CD4-positive, CD25-positive, alpha-beta regulatory T cell (primary cell): ENCODE results near the gene AKT2. TPM values are rescaled to one million over a fixed set of nuclear protein-coding genes. Genes with fewer than 3 reads are reported as not detected.

Experiments
- ATAC-seq, 2 donors: fragments of 150-1000 bp; cut with Tn5 transposase; one replicate each; pipeline ENCODE4 v1.10.0; 2021; ENCODE audit warnings: low read depth in 2 of 2, moderate number of reproducible peaks in 2 of 2, moderate library complexity in 1 of 2
- DNase-seq, 3 donors: peaks; one replicate each; pipeline versions ENCODE4 v3.0.0 to v3.0.0-alpha.2; 2012 to 2022; ENCODE audit warnings: mixed read lengths in 1 of 3
- H3K27ac ChIP-seq: one replicate; pipeline ENCODE4 v1.7.0; 2013; ENCODE audit warnings: mild to moderate bottlenecking, low read length; ENCODE audit not compliant: insufficient read depth, poor library complexity, severe bottlenecking
- H3K27me3 ChIP-seq: one replicate; pipeline ENCODE4 v1.7.0; 2013; ENCODE audit warnings: low read length; ENCODE audit not compliant: control insufficient read depth, insufficient read depth
- H3K36me3 ChIP-seq: one replicate; pipeline ENCODE4 v1.7.0; 2013; ENCODE audit warnings: mild to moderate bottlenecking, low read length, moderate library complexity; ENCODE audit not compliant: control insufficient read depth, insufficient read depth
- H3K4me1 ChIP-seq: 2 replicates; pipeline ENCODE4 v1.7.0; 2013; ENCODE audit warnings: mild to moderate bottlenecking, low read length; ENCODE audit not compliant: insufficient read depth, control insufficient read depth, poor library complexity, severe bottlenecking
- H3K4me3 ChIP-seq: one replicate; pipeline ENCODE4 v1.7.0; 2013; ENCODE audit warnings: low read depth, mild to moderate bottlenecking, low read length, moderate library complexity
- H3K9me3 ChIP-seq, 2 experiments: 1 replicate in 1 of 2; 2 replicates in 1 of 2; pipeline ENCODE4 v1.7.0; 2013; ENCODE audit warnings: low read length in 2 of 2, mild to moderate bottlenecking in 1 of 2, moderate library complexity in 1 of 2; ENCODE audit not compliant: control insufficient read depth in 2 of 2
- H3K27ac Mint-ChIP-seq, 3 donors: one replicate each; pipeline ENCODE4 v1.8.0; 2020 to 2022; ENCODE audit warnings: mild to moderate bottlenecking in 3 of 3, mixed read lengths in 3 of 3, moderate library complexity in 2 of 3
- H3K27me3 Mint-ChIP-seq: one replicate; pipeline ENCODE4 v1.8.0; 2022; ENCODE audit warnings: mild to moderate bottlenecking, mixed read lengths
- H3K36me3 Mint-ChIP-seq: one replicate; pipeline ENCODE4 v1.8.0; 2020; ENCODE audit warnings: mixed read lengths
- H3K4me1 Mint-ChIP-seq, 4 donors: one replicate each; pipeline ENCODE4 v1.8.0; 2020 to 2022; ENCODE audit warnings: mixed read lengths in 4 of 4, mild to moderate bottlenecking in 1 of 4
- H3K4me3 Mint-ChIP-seq, 4 donors: one replicate each; pipeline ENCODE4 v1.8.0; 2020 to 2022; ENCODE audit warnings: mild to moderate bottlenecking in 4 of 4, mixed read lengths in 4 of 4, moderate library complexity in 3 of 4
- H3K9me3 Mint-ChIP-seq, 7 donors: one replicate each; pipeline ENCODE4 v1.8.0; 2020 to 2022; ENCODE audit warnings: mixed read lengths in 7 of 7, mild to moderate bottlenecking in 3 of 7, moderate library complexity in 2 of 7
- polyA plus RNA-seq, 4 donors: library from polyadenylated mRNA; unstranded; fragments of 300-500 nt; fragmentation: Illumina TruSeq; gene quantifications; one replicate each; pipeline ENCODE4 v1.2.3, GENCODE V29; 2021
- total RNA-seq: library from RNA; stranded (reverse); gene quantifications from one replicate; pipeline ENCODE4 v1.2.3, GENCODE V29; 2022

Gene AKT2
- total and polyA plus RNA-seq, 5 donors from 2014 or later: 16.4 to 193 (median 25.1) TPM

DNA sequence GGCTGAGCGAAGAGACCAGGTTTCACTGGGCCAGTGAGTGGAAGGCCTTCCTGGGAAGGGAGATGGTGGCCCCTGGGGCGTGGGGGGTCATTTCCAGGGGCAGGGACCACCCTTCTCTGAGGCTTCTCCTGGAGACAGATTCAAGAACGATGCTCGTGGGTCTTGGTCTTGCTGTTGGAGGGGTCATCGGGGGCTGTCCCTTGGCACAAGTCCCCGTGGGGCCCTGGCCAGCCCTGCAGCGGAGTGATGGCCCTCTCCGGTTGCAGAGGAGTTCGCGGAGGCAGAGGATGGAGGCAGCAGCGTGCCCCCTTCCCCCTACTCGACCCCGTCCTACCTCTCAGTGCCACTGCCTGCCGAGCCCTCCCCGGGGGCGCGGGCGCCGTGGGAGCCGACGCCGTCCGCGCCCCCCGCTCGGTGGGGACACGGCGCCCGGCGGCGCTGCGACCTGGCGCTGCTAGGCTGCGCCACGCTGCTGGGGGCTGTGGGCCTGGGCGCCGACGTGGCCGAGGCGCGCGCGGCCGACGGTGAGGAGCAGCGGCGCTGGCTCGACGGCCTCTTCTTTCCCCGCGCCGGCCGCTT, 71.8 kb downstream of the AKT2 start:
- Histone ChIP-seq H3K4me1 (peaks cover 5% of the 10 kb centered on the region), H3K27ac (no peak overlapping the region), H3K36me3 (no peaks in the 10 kb centered on the region), H3K4me3 (no peak overlapping the region), H3K9me3 (no peaks in the 10 kb centered on the region), H3K27me3 (peaks cover 3% of the 10 kb centered on the region)
- ATAC-seq: no peak
- peaks cover 7% of the 10 kb centered on the region for H3K27me3 Mint-ChIP-seq
- H3K4me1 Mint-ChIP-seq: peaks cover 0 to 6% (median 3%) of the 10 kb centered on the region in 4 donors
- no peak overlapping the region for H3K27ac Mint-ChIP-seq
- H3K9me3 Mint-ChIP-seq: peaks cover 0 to 2% (median 0%) of the 10 kb centered on the region in 7 donors
- H3K4me3 Mint-ChIP-seq: no peak overlapping the region
- peaks cover 8% of the 10 kb centered on the region for H3K36me3 Mint-ChIP-seq
- DNase-seq: no peak

DNA sequence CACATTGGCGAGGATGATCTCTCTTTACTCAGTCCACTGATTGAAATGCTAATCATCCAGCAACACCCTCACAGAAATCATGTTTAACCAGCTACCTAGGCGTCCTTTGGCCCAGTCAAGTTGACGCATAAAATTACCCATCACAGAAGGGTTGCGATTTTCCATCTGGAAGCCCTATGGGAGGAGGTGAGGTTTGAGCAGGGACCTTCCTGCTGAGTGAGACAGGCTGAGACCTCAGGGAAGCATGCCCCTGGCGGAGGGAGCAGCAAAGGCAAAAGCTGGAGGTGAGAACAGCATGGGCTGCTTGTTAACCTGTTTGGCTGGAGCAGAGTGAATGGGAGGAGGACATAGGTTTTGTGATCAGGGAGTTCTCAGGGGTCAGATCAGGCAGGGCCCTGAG, 74.3 kb downstream of the AKT2 start:
- no peak for ATAC-seq
- Histone ChIP-seq H3K4me3 (no peak overlapping the region), H3K27me3 (no peaks in the 10 kb centered on the region), H3K9me3 (no peaks in the 10 kb centered on the region), H3K27ac (no peak overlapping the region), H3K36me3 (no peaks in the 10 kb centered on the region), H3K4me1 (no peaks in the 10 kb centered on the region)
- H3K36me3 Mint-ChIP-seq: peaks cover 8% of the 10 kb centered on the region
- H3K4me1 Mint-ChIP-seq: no peaks in the 10 kb centered on the region
- H3K27me3 Mint-ChIP-seq: no peaks in the 10 kb centered on the region
- no peak overlapping the region for H3K4me3 Mint-ChIP-seq
- H3K27ac Mint-ChIP-seq: no peak overlapping the region
- DNase-seq: no peak
- H3K9me3 Mint-ChIP-seq: no peaks in the 10 kb centered on the region

DNA sequence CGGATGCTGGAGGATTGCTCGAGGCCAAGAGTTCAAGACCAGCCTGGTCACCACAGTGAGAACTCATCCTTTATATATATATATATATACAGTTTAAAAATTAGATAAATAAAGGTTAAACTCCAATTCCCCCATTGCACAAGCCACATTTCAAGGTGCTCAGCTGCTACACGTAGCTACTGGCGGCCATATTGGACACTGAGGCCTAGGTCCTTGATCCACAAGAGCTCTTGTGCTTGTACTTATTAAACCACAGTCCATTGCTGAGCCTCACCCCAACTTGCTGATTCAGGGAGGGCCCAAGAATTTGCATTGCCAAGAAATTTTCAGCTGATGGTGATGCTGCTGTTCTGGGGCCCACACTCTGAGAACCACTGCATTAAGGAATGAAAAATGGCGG, 76.5 kb downstream of the AKT2 start:
- no peaks in the 10 kb centered on the region for H3K9me3 Mint-ChIP-seq
- Histone ChIP-seq H3K9me3 (no peaks in the 10 kb centered on the region), H3K4me3 (no peak overlapping the region), H3K27ac (no peak overlapping the region), H3K27me3 (no peaks in the 10 kb centered on the region), H3K4me1 (no peaks in the 10 kb centered on the region), H3K36me3 (no peaks in the 10 kb centered on the region)
- H3K27me3 Mint-ChIP-seq: no peaks in the 10 kb centered on the region
- ATAC-seq (no peak), DNase-seq (no peak)
- H3K36me3 Mint-ChIP-seq: peaks cover 18% of the 10 kb centered on the region
- H3K27ac Mint-ChIP-seq: no peak overlapping the region
- no peak overlapping the region for H3K4me3 Mint-ChIP-seq
- no peaks in the 10 kb centered on the region for H3K4me1 Mint-ChIP-seq

DNA sequence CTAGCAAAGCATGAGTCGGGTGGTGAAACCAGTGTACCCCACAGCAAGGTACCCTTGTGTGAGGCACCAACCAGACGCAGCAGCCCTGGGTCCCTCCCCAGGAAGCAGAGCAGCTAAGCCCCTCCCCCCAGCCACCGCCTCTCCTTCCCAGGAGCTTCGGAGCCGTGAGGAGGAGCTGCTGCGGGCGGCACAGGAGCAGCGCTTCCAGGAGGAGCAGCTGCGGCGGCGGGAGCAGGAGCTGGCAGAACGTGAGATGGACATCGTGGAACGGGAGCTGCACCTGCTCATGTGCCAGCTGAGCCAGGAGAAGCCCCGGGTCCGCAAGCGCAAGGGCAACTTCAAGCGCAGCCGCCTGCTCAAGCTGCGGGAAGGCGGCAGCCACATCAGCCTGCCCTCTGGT, 79.4 kb downstream of the AKT2 start:
- H3K36me3 Mint-ChIP-seq: peaks cover 19% of the 10 kb centered on the region
- no peak for DNase-seq

DNA sequence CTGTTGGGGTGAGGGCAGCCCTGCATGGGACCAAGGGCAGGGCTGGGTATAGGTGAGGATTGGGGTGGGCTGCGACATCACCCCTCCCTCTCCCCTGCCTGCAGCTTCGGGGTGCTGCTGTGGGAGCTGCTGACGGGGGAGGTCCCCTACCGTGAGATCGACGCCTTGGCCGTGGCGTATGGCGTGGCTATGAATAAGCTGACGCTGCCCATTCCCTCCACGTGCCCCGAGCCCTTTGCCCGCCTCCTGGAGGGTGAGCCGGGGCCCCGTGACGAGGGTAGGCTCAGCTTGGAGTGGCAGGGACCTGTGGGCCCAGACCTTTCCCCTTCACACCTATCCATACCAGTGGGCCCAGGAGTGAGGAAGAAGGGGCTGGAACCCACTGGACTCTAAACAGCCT, 80.8 kb downstream of the AKT2 start:
- H3K4me3 Mint-ChIP-seq: no peak overlapping the region
- no peaks in the 10 kb centered on the region for H3K27me3 Mint-ChIP-seq

More for the DNA sequence above, 79.4 kb downstream of the AKT2 start:
- peaks cover 0 to 2% (median 0%) of the 10 kb centered on the region in 4 donors for H3K4me1 Mint-ChIP-seq
- H3K4me1 ChIP-seq: no peaks in the 10 kb centered on the region
- H3K9me3 ChIP-seq: no peaks in the 10 kb centered on the region
- no peaks in the 10 kb centered on the region for H3K27me3 ChIP-seq
- no peaks in the 10 kb centered on the region for H3K9me3 Mint-ChIP-seq
- ATAC-seq: no peak
- no peak overlapping the region for H3K27ac ChIP-seq
- H3K4me3 Mint-ChIP-seq: no peak overlapping the region
- H3K27me3 Mint-ChIP-seq: no peaks in the 10 kb centered on the region
- H3K27ac Mint-ChIP-seq: no peak overlapping the region
- no peak overlapping the region for H3K4me3 ChIP-seq
- peaks cover 2% of the 10 kb centered on the region for H3K36me3 ChIP-seq

DNA sequence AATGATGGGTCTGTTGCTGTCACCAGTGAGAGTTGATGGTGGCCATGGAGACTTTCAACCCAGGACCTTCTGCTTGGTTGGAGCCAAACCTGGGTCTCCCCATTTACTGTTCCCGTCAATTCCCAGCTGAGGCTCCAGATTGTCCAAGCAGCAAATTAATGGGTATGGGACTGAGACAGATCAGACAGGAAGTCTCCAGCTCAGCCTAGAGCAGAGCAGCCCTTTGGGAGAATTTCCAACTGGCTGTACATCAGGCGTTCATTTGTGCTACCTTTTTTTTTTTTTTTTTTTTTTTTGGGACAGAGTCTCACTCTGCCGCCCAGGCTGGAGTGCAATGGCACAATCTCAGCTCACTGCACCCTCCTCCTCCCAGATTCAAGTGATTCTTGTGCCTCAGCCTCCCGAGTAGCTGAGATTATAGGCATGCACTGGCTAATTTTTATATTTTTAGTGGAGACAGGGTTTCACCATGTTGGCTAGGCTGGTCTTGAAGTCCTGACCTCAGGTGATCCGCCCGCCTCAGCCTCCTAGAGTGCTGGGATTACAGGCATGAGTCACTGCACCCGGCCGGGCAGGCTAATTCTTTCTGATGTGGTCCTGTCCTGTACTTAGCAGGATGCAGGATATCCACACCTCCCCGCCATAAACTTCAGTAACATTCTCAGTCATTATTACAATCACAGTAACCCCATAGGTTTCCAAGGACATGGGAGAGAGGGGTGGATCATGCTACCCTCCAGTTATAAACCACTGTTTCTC, 84.6 kb downstream of the AKT2 start:
- no peak overlapping the region for H3K4me3 Mint-ChIP-seq
- peaks cover 2% of the 10 kb centered on the region for H3K36me3 ChIP-seq

More for the DNA sequence above, 80.8 kb downstream of the AKT2 start:
- Mint-ChIP-seq H3K36me3 (peaks cover 18% of the 10 kb centered on the region), H3K27ac (no peak overlapping the region), H3K9me3 (no peaks in the 10 kb centered on the region), H3K4me1 (peaks cover 0 to 2% (median under 1%) of the 10 kb centered on the region in 4 donors)
- Histone ChIP-seq H3K4me3 (no peak overlapping the region), H3K4me1 (no peaks in the 10 kb centered on the region), H3K36me3 (peaks cover 2% of the 10 kb centered on the region), H3K27ac (no peak overlapping the region), H3K9me3 (no peaks in the 10 kb centered on the region), H3K27me3 (no peaks in the 10 kb centered on the region)
- DNase-seq: no peak
- no peak for ATAC-seq

DNA sequence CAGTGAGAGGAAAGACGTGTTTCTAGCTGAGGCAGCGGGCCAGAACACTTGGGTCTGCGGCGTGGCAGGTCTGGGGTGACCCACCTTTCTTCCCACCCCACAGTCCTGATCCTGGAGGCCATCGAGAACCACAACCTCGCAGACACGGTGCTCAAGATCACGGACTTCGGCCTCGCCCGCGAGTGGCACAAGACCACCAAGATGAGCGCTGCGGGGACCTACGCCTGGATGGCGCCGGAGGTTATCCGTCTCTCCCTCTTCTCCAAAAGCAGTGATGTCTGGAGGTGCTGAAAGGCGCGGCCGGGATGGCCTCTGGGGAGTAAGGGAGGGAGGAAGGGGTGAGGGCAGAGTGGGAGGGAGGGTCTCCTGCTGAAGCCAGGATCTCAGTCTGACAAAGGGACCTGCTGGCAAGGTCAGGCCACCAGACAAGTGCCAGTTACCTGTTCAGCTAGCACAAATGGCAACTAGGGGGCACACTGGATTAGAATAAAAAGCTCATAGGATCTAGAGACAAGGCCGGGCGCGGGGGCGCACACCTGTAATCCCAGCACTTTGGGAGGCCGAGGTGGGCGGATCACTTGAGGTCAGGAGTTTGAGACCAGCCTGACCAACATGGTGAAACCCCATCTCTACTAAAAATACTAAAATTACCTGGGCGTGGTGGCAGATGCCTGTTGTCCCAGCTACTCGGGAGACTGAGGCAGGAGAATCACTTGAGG, 86.7 kb downstream of the AKT2 start:
- H3K4me1 ChIP-seq: no peaks in the 10 kb centered on the region
- no peak overlapping the region for H3K4me3 ChIP-seq
- Mint-ChIP-seq H3K4me3 (no peak overlapping the region), H3K27ac (no peak overlapping the region), H3K27me3 (no peaks in the 10 kb centered on the region), H3K4me1 (peaks cover 4 to 25% (median 11%) of the 10 kb centered on the region in 4 donors), H3K9me3 (no peaks in the 10 kb centered on the region), H3K36me3 (peaks cover 12% of the 10 kb centered on the region)
- H3K9me3 ChIP-seq: no peaks in the 10 kb centered on the region
- no peak overlapping the region for H3K27ac ChIP-seq
- ATAC-seq (no peak), DNase-seq (no peak)
- no peaks in the 10 kb centered on the region for H3K27me3 ChIP-seq
- peaks cover 2% of the 10 kb centered on the region for H3K36me3 ChIP-seq

More for the DNA sequence above, 84.6 kb downstream of the AKT2 start:
- no peak overlapping the region for H3K4me3 ChIP-seq
- no peak for DNase-seq
- no peaks in the 10 kb centered on the region for H3K9me3 ChIP-seq
- no peaks in the 10 kb centered on the region for H3K27me3 ChIP-seq
- Mint-ChIP-seq H3K27me3 (no peaks in the 10 kb centered on the region), H3K4me1 (peaks cover 3 to 9% (median 4%) of the 10 kb centered on the region in 4 donors), H3K36me3 (peaks cover 21% of the 10 kb centered on the region), H3K9me3 (no peaks in the 10 kb centered on the region), H3K27ac (no peak overlapping the region)
- H3K4me1 ChIP-seq: no peaks in the 10 kb centered on the region
- ATAC-seq: no peak
- H3K27ac ChIP-seq: no peak overlapping the region
